Esophagus squamous epithelium (tissue), 5 donors: ENCODE results near the gene GULP1. TPM values are rescaled to one million over a fixed set of nuclear protein-coding genes. Genes with fewer than 3 reads are reported as not detected.
A peak's percentile ranks its signal among the peaks of the same experiment; 100 is the strongest.

Experiments used
- DNase-seq: peaks from one replicate; lab custom pipeline; 2025; lab: John Stamatoyannopoulos, UW
- H3K27ac ChIP-seq, 4 donors: fragments of 200-600 bp; sonication (generic); one replicate each; pipeline ENCODE4 v1.5.1; 2016 to 2019; ENCODE audit warnings: mild to moderate bottlenecking in 1 of 4
- H3K27me3 ChIP-seq, 4 donors: fragments of 200-600 bp; sonication (generic); 1 replicate in 3 of 4; 2 replicates in 1 of 4; pipeline versions ENCODE4 v1.5.1 to v1.6.0; 2017 to 2021; ENCODE audit warnings: antibody characterized with exemption in 1 of 4
- H3K36me3 ChIP-seq, 3 donors: fragments of 200-600 bp; sonication (generic); one replicate each; pipeline ENCODE4 v1.5.1; 2016 to 2019
- H3K4me1 ChIP-seq, 3 donors: fragments of 200-600 bp; sonication (generic); one replicate each; pipeline ENCODE4 v1.5.1; 2017 to 2019
- H3K4me3 ChIP-seq, 4 donors: fragments of 200-600 bp; sonication (generic); 1 replicate in 3 of 4; 2 replicates in 1 of 4; pipeline ENCODE4 v1.5.1; 2016 to 2019; ENCODE audit warnings: mild to moderate bottlenecking in 2 of 4, moderate library complexity in 1 of 4
- H3K9me3 ChIP-seq, 3 donors: fragments of 200-600 bp; sonication (generic); one replicate each; pipeline ENCODE4 v1.5.1; 2016 to 2019
- POLR2A ChIP-seq, 4 donors: fragments of 450-650 bp; IDR thresholded peaks; one replicate each; pipeline ENCODE4 v1.6.1; 2017; ENCODE audit warnings: antibody characterized with exemption in 4 of 4, mild to moderate bottlenecking in 4 of 4, moderate library complexity in 3 of 4
- WGBS, 2 donors: methylation state at CpG; one replicate each; pipeline ENCODE4 v1.1.5; 2018; 5-methylcytosine and 5-hydroxymethylcytosine counted together
- intact Hi-C: fragments of 100-400 bp; cut with DNase I; formaldehyde crosslinking; loops from one replicate; pipeline ENCODE4 v1.15.0; 2022
- total RNA-seq, 4 donors: library from RNA; depleted of rRNA; stranded (reverse); fragments of >200 nt; gene quantifications; one replicate each; pipeline ENCODE4 v1.1.0, GENCODE V29; 2016
- TF ChIP-seq, protein P1 (sequence below), 6 experiments: fragments of 450-650 bp in 4 of 6; fragments of 200-600 bp in 2 of 6; sonication (generic) in 2 of 6; IDR thresholded peaks; one replicate each; pipeline ENCODE4 v1.5.1; 2016 to 2019; ENCODE audit warnings: antibody characterized with exemption in 6 of 6, mild to moderate bottlenecking in 4 of 6, moderate library complexity in 4 of 6
- donor health status: DM: yes; HTN: yes; CAD: no.

The GULP1 gene
- total RNA-seq, 4 donors from 2014 or later = 10.4 to 39.3 (median 24.2) TPM

DNA sequence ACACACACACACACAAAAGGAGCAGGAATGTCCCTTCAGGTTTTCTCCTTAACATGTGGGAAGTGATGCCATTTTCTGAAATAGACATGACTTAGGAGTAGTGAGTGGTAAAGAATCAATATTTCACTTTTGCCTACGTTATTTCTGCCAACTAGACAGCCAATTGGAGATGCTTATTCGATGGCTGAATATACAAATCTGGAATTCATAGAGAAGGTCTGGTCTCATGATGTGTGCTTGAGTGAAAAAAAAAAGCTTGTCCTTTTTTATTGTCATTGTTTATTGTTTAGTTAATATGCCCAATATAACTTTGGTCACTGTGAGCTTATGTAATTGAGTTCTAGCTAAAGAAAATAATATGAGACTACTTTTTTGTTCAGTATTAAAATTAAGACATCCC, 284.3 kb downstream of the GULP1 start:
- TF ChIP-seq, protein P1, sequence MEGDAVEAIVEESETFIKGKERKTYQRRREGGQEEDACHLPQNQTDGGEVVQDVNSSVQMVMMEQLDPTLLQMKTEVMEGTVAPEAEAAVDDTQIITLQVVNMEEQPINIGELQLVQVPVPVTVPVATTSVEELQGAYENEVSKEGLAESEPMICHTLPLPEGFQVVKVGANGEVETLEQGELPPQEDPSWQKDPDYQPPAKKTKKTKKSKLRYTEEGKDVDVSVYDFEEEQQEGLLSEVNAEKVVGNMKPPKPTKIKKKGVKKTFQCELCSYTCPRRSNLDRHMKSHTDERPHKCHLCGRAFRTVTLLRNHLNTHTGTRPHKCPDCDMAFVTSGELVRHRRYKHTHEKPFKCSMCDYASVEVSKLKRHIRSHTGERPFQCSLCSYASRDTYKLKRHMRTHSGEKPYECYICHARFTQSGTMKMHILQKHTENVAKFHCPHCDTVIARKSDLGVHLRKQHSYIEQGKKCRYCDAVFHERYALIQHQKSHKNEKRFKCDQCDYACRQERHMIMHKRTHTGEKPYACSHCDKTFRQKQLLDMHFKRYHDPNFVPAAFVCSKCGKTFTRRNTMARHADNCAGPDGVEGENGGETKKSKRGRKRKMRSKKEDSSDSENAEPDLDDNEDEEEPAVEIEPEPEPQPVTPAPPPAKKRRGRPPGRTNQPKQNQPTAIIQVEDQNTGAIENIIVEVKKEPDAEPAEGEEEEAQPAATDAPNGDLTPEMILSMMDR (IDR thresholded peaks at IDR 0.05) = no peak
- no peak for TF ChIP-seq POLR2A (IDR thresholded peaks at IDR 0.05)
- H3K27ac ChIP-seq = no peak overlapping the region
- WGBS, 2 donors = 57 to 76% methylated on average over 2 of the region's 2 CpGs
- no peaks in the 10 kb centered on the region for H3K27me3 ChIP-seq
- H3K9me3 ChIP-seq = no peaks in the 10 kb centered on the region
- H3K4me3 ChIP-seq = no peak overlapping the region
- intact Hi-C loops = no loop called here
- no peaks in the 10 kb centered on the region for H3K4me1 ChIP-seq
- DNase-seq = no peak
- H3K36me3 ChIP-seq = no peaks in the 10 kb centered on the region

DNA sequence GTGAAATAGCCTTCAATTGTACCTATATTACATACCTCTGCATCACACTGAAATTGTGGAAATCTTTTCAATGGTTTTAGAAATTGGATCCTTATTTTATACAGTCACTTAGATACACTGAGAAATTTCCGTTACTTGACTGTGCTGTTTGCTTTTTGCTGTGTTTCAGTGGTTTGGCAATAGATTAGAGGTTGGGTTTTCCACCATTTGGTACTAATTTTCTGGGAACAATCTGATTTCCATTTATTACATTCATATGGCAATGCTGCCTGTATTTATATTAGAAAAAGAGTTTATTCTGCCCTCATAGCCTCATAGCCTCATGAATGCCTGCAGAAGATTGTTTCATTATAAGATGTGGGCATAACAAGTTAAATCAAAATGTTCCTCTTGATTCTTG, 285.0 kb downstream of the GULP1 start:
- Histone ChIP-seq H3K4me1 (no peaks in the 10 kb centered on the region), H3K27ac (peak overlapping the region in 3 of 4 donors; percentile 1 to 29 (median 16)), H3K27me3 (no peaks in the 10 kb centered on the region), H3K4me3 (no peak overlapping the region), H3K36me3 (no peaks in the 10 kb centered on the region), H3K9me3 (no peaks in the 10 kb centered on the region)
- TF ChIP-seq, protein P1 (IDR thresholded peaks at IDR 0.05) = no peak
- no peak for TF ChIP-seq POLR2A (IDR thresholded peaks at IDR 0.05)
- intact Hi-C loops = no loop called here
- 39 to 83% methylated on average over 1 of the region's 1 CpG for WGBS, 2 donors
- DNase-seq = no peak

DNA sequence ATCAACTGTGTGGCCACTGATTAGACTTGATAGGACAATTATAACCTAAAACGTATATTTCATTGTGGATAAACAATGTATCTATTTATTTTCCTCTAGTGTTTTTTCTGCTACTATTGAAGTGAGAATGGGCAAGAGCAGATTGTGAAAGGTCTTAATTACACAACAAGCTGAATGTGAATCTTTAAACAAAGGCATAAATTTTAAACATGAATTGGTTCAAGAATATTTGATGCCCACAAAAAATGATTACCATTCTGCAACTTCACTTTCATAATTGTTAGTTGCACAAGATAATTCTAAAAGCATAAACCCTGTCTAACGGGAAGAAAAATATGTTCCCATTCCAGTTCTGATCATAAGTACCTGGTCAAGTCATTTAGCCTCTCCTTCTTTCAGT, 285.6 kb downstream of the GULP1 start:
- no peaks in the 10 kb centered on the region for H3K27me3 ChIP-seq
- no peak overlapping the region for H3K4me3 ChIP-seq
- no peaks in the 10 kb centered on the region for H3K9me3 ChIP-seq
- H3K4me1 ChIP-seq = no peaks in the 10 kb centered on the region
- TF ChIP-seq POLR2A (IDR thresholded peaks at IDR 0.05) = no peak
- TF ChIP-seq, protein P1 (IDR thresholded peaks at IDR 0.05) = no peak
- no peak for DNase-seq
- no peaks in the 10 kb centered on the region for H3K36me3 ChIP-seq
- H3K27ac ChIP-seq = peak overlapping the region in 2 of 4 donors; percentile 1 to 29
- intact Hi-C loops = no loop called here
- WGBS, 2 donors = 59 to 65% methylated on average over 2 of the region's 2 CpGs

DNA sequence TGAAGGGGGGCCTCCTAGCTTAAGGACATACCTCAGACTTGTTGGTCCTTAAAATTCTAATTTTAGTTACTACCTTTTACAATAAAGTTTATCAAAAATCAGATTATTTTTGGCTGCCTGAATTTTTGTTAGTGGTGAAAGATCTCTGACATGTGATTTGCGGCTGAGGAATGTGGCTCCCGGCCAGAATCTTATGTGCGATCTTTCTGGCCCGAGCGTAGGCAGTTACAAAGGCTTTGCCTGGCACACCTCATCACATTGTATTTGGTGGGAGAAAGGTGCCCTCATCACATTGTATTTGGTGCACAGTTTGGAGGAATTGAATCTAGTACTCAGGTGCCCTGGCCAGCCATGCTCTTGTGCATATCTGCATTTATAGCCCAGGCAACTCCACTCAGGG, 289.1 kb downstream of the GULP1 start:
- Histone ChIP-seq H3K27me3 (no peaks in the 10 kb centered on the region), H3K9me3 (no peaks in the 10 kb centered on the region), H3K4me3 (no peak overlapping the region), H3K36me3 (peaks cover 0 to 8% (median 0%) of the 10 kb centered on the region in 3 donors), H3K4me1 (no peaks in the 10 kb centered on the region), H3K27ac (no peak overlapping the region)
- intact Hi-C loops = no loop called here
- no peak for DNase-seq
- no peak for TF ChIP-seq POLR2A (IDR thresholded peaks at IDR 0.05)
- TF ChIP-seq, protein P1 (IDR thresholded peaks at IDR 0.05) = no peak
- 67 to 79% methylated on average over 1 to 5 of the region's 5 CpGs for WGBS, 2 donors

- no peak for DNase-seq
- intact Hi-C loops = no loop called here
- WGBS, 2 donors = 62 to 79% methylated on average over 2 of the region's 2 CpGs
- no peaks in the 10 kb centered on the region for H3K4me1 ChIP-seq
- H3K4me3 ChIP-seq = no peak overlapping the region
- H3K27me3 ChIP-seq = no peaks in the 10 kb centered on the region
- TF ChIP-seq, protein P1 (IDR thresholded peaks at IDR 0.05) = no peak
- no peak for TF ChIP-seq POLR2A (IDR thresholded peaks at IDR 0.05)
- no peaks in the 10 kb centered on the region for H3K9me3 ChIP-seq
- peaks cover 0 to 8% (median 0%) of the 10 kb centered on the region in 3 donors for H3K36me3 ChIP-seq
- H3K27ac ChIP-seq = no peak overlapping the region
These were observed 290.5 kb downstream of the GULP1 start for GRCh38 chr2:188582211-188582610.
